K562 (cell line): ENCODE measurements around the gene LIMCH1. TPM values are rescaled to one million over a fixed set of nuclear protein-coding genes. Genes with fewer than 3 reads are reported as not detected.

Source experiments
- ATAC-seq: fragments of 200-7000 bp; cut with Tn5 transposase; 3 replicates; pipeline ENCODE4 v1.9.1; 2020; ENCODE audit warnings: moderate library complexity
- BruUV-seq: library from RNA; stranded (reverse); fragments of 400-500 nt; replicated peaks from 2 replicates; lab custom pipeline; 2021; lab: Mats Ljungman, UMichigan
- CTCF ChIA-PET: fragments of 300-600 bp; formaldehyde crosslinking; extraction: SDS; loops from one replicate; lab custom pipeline; 2021; ENCODE audit warnings: low intra/inter-chr PET ratio; lab: Yijun Ruan, JAX
- POLR2A ChIA-PET: fragments of 300-600, 350-650 bp; sonication (Branson Sonifier 250); formaldehyde crosslinking; extraction: SDS; loops from one replicate; lab custom pipeline; 2021; ENCODE audit warnings: antibody characterized with exemption, inconsistent platforms; lab: Yijun Ruan, JAX
- DNase-seq, 4 experiments: peaks; one replicate each; pipeline versions ENCODE4 v3.0.0 to v3.0.0-alpha.2; 2011 to 2018; ENCODE audit warnings: low spot score in 3 of 4, mixed read lengths in 3 of 4; ENCODE audit errors: extremely low read depth in 1 of 4
- FAIRE-seq: peaks from 2 replicates; lab custom pipeline; 2011; peaks lifted over from hg19 to GRCh38; lab: Jason Lieb, UNC
- H2AFZ ChIP-seq: 2 replicates; pipeline ENCODE4 v1.6.0; 2011; ENCODE audit warnings: low read depth, low read length, control low read depth, inconsistent platforms
- H3K27ac ChIP-seq: fragments of 200-600 bp; 3 replicates; pipeline ENCODE4 v1.8.0; 2011; ENCODE audit warnings: low read depth, mild to moderate bottlenecking, control low read depth, inconsistent platforms, low read length, moderate library complexity, mixed read lengths; ENCODE audit errors: extremely low read depth
- H3K27me3 ChIP-seq, 2 experiments: fragments of 300-600 bp in 1 of 2; 2 replicates in 1 of 2; 3 replicates in 1 of 2; pipeline versions ENCODE4 v1.6.0 to v1.8.0; 2011; ENCODE audit warnings: inconsistent platforms in 2 of 2, low read length in 2 of 2, mild to moderate bottlenecking in 1 of 2, mixed read lengths in 1 of 2, moderate library complexity in 1 of 2; ENCODE audit not compliant: control insufficient read depth in 2 of 2, insufficient read depth in 2 of 2
- H3K36me3 ChIP-seq: fragments of 300-600 bp; 3 replicates; pipeline ENCODE4 v1.8.0; 2011; ENCODE audit warnings: mild to moderate bottlenecking, low read length, inconsistent platforms; ENCODE audit not compliant: control insufficient read depth, insufficient read depth
- H3K4me1 ChIP-seq, 2 experiments: fragments of 200-600 bp in 1 of 2; replicated peaks in 1 of 2; 2 replicates in 1 of 2; 3 replicates in 1 of 2; pipeline versions ENCODE4 v1.5.1 to v1.8.0; 2011; ENCODE audit warnings: inconsistent platforms in 2 of 2, low read length in 2 of 2, mild to moderate bottlenecking in 1 of 2, mixed read lengths in 1 of 2, moderate library complexity in 1 of 2; ENCODE audit not compliant: control insufficient read depth in 2 of 2, insufficient read depth in 2 of 2
- H3K4me2 ChIP-seq: 2 replicates; pipeline ENCODE4 v1.6.1; 2011; ENCODE audit warnings: low read length, control low read depth, inconsistent platforms, mixed read lengths; ENCODE audit not compliant: insufficient read depth
- H3K4me3 ChIP-seq: fragments of 200-600 bp; sonication (generic), shearing (Covaris generic); 2 replicates; pipeline ENCODE4 v1.5.1; 2016; ENCODE audit warnings: control low read depth, inconsistent platforms
- H3K79me2 ChIP-seq: fragments of 200-600 bp; 3 replicates; pipeline ENCODE4 v1.8.0; 2011; ENCODE audit warnings: low read length, inconsistent platforms; ENCODE audit not compliant: control insufficient read depth, insufficient read depth
- H3K9ac ChIP-seq, 2 experiments: 2 replicates each; pipeline versions ENCODE4 v1.6.0 to v1.6.1; 2011; ENCODE audit warnings: low read depth in 2 of 2, low read length in 2 of 2, control low read depth in 1 of 2, inconsistent platforms in 1 of 2, mild to moderate bottlenecking in 1 of 2, mixed read lengths in 1 of 2; ENCODE audit not compliant: insufficient read depth in 1 of 2
- H3K9me1 ChIP-seq: one replicate; pipeline ENCODE4 v1.6.0; 2011; ENCODE audit warnings: inconsistent platforms, mild to moderate bottlenecking, low read length, moderate library complexity; ENCODE audit not compliant: control insufficient read depth, insufficient read depth
- H3K9me3 ChIP-seq: replicated peaks from 2 replicates; pipeline ENCODE4 v1.5.1; 2011; ENCODE audit warnings: low read depth, low read length, inconsistent platforms; ENCODE audit not compliant: control insufficient read depth, insufficient read depth
- H4K20me1 ChIP-seq: replicated peaks from 2 replicates; pipeline ENCODE4 v1.6.1; 2011; ENCODE audit warnings: low read length, inconsistent platforms, mixed read lengths; ENCODE audit not compliant: control insufficient read depth, insufficient read depth
- CBX8 ChIP-seq: fragments of 200-600 bp; sonication (generic); IDR thresholded peaks from 2 replicates; pipeline ENCODE4 v1.6.1; 2012; ENCODE audit warnings: borderline replicate concordance, mixed run types, low read depth, mild to moderate bottlenecking, moderate library complexity, mixed read lengths, low read length, control low read depth, inconsistent platforms; ENCODE audit not compliant: poor library complexity, severe bottlenecking; ENCODE audit errors: extremely low read depth
- E4F1 ChIP-seq: fragments of 250-450 bp; sonication (Bioruptor Pico); IDR thresholded peaks from 2 replicates; pipeline ENCODE4 v1.5.0; 2021; ENCODE audit warnings: mild to moderate bottlenecking, borderline replicate concordance
- HNRNPLL ChIP-seq: fragments of 200-400 bp; formaldehyde crosslinking; IDR thresholded peaks from 2 replicates; pipeline ENCODE4 v1.6.1; 2017; ENCODE audit warnings: low read length, low read depth, mild to moderate bottlenecking; ENCODE audit not compliant: poor library complexity, severe bottlenecking
- KAT8 ChIP-seq: fragments of 450-650 bp; IDR thresholded peaks from 2 replicates; pipeline ENCODE4 v1.6.1; 2016; ENCODE audit warnings: low read depth, mild to moderate bottlenecking
- KLF1 ChIP-seq: fragments of 450-650 bp; IDR thresholded peaks from 2 replicates; pipeline ENCODE4 v1.6.1; 2016; ENCODE audit warnings: missing genetic modification characterization, missing compliant biosample characterization
- NKRF ChIP-seq: fragments of 450-650 bp; IDR thresholded peaks from 2 replicates; pipeline ENCODE4 v1.6.1; 2016; ENCODE audit warnings: borderline replicate concordance
- NR2C1 ChIP-seq, 2 experiments: fragments of 450-650 bp; IDR thresholded peaks; 2 replicates each; pipeline ENCODE4 v1.6.1; 2017; ENCODE audit warnings: mild to moderate bottlenecking in 2 of 2, antibody characterized with exemption in 1 of 2, inconsistent platforms in 1 of 2, missing compliant biosample characterization in 1 of 2, missing genetic modification characterization in 1 of 2
- ZNF184 ChIP-seq: sonication (generic); formaldehyde crosslinking; IDR thresholded peaks from 2 replicates; pipeline ENCODE4 v1.5.0; 2020; ENCODE audit warnings: missing genetic modification reagents
- ZNF224 ChIP-seq: sonication (generic); formaldehyde crosslinking; IDR thresholded peaks from 2 replicates; pipeline ENCODE4 v1.8.0; 2022; ENCODE audit warnings: mild to moderate bottlenecking, missing genetic modification reagents
- ZNF699 ChIP-seq: fragments of 250-450 bp; sonication (Bioruptor Pico); IDR thresholded peaks from 2 replicates; pipeline ENCODE4 v1.8.0; 2021; ENCODE audit warnings: mild to moderate bottlenecking, moderate library complexity; ENCODE audit not compliant: insufficient replicate concordance
- WGBS: fragments of 100-300 bp; shearing (Covaris generic); methylation state at CpG from one replicate; pipeline ENCODE4 v1.1.6; 2016; ENCODE audit warnings: low coverage, mixed read lengths; ENCODE audit not compliant: insufficient coverage; ENCODE audit errors: missing lambda C conversion rate; 5-methylcytosine and 5-hydroxymethylcytosine counted together
- in situ Hi-C: fragments of 300-500 bp; cut with MboI; formaldehyde crosslinking; loops from 4 replicates; pipeline ENCODE4 v1.15.0; 2018; ENCODE audit warnings: inconsistent platforms, mixed read lengths
- intact Hi-C: fragments of 100-400 bp; cut with micrococcal nuclease; formaldehyde crosslinking; loops from 2 replicates; pipeline ENCODE4 v1.14.2; 2022
- polyA plus RNA-seq, 8 experiments: library from polyadenylated mRNA; depleted of rRNA in 4 of 8; stranded (reverse) in 5 of 8; unstranded in 3 of 8; fragments of >200 nt; fragmentation: Nextera tagmentation in 2 of 8; fragmentation: Illumina TruSeq in 1 of 8; extraction: Ambion mirVana in 2 of 8; extraction: Trizol in 1 of 8; gene quantifications; 2 replicates each; pipeline versions ENCODE4 v1.2.1 to v1.2.3, GENCODE V29; 2011 to 2014; ENCODE audit warnings: inconsistent platforms in 1 of 8, missing spikeins in 1 of 8
- total RNA-seq, 7 experiments: library from RNA; depleted of rRNA in 6 of 7; stranded (reverse); fragments of >200 nt in 6 of 7; fragmentation: Illumina TruSeq in 2 of 7; extraction: Trizol in 2 of 7; gene quantifications; 2 replicates each; pipeline versions ENCODE4 v1.2.1 to v1.2.3, GENCODE V29; 2011 to 2021; ENCODE audit warnings: low replicate concordance in 1 of 7

LIMCH1 gene
- total and polyA plus RNA-seq, 9 of the 15 experiments (the other 6 are each of a cell fraction or from before 2014, with no cell fraction given), result 0.35 TPM; not detected in 8

GRCh38 chr4:41639291-41639690 lies 101.3 kb downstream of the LIMCH1 start:
- no peak for ATAC-seq
- POLR2A ChIA-PET, result interaction anchor here (0.5 kb wide), 1 partner anchor 27 kb away, joined by 4 read pairs; no protein-coding TSS in a partner anchor
- intact Hi-C loops, result no loop called here
- Histone ChIP-seq H4K20me1 (no peaks in the 10 kb centered on the region), H3K4me1 (peaks cover 0 to 3% of the 10 kb centered on the region in 2 experiments; a peak in 1 of 5 replicates), H3K9ac (no peak overlapping the region), H3K4me3 (no peak overlapping the region), H3K79me2 (no peaks in the 10 kb centered on the region), H2AFZ (no peak overlapping the region), H3K9me3 (no peaks in the 10 kb centered on the region), H3K27ac (no peak overlapping the region), H3K9me1 (no peaks in the 10 kb centered on the region), H3K27me3 (no peaks in the 10 kb centered on the region), H3K36me3 (no peaks in the 10 kb centered on the region), H3K4me2 (no peak overlapping the region)
- 9% methylated on average over 1 of the region's 1 CpG for WGBS
- in situ Hi-C loops, result no loop called here
- no TSS peak for BruUV-seq
- CTCF ChIA-PET, result no interaction called here
- FAIRE-seq, result no peak
- no peak for DNase-seq
- TF ChIP-seq CBX8 (no peak), HNRNPLL (no peak), E4F1 (no peak), ZNF224 (no peak), NKRF (no peak), KAT8 (no peak), NR2C1 (IDR thresholded peaks at IDR 0.05) (no peak), NR2C1 (tag; IDR thresholded peaks at IDR 0.05) (no peak), ZNF184 (CRISPR knock-in tag) (no peak), ZNF699 (CRISPR knock-in tag) (no peak), KLF1 (tag) (no peak)
